Heart right ventricle (tissue), 16 donors: ENCODE measurements around the gene ABR. TPM values are rescaled to one million over a fixed set of nuclear protein-coding genes. Genes with fewer than 3 reads are reported as not detected.

Experiments
- ATAC-seq, 8 donors: fragments of 200-7000 bp; cut with Tn5 transposase; one replicate each; pipeline ENCODE4 v1.9.1; 2020; ENCODE audit warnings: mild to moderate bottlenecking in 8 of 8, moderate library complexity in 8 of 8, moderate number of reproducible peaks in 1 of 8
- DNase-seq, 2 donors: peaks; one replicate each; pipeline ENCODE4 v3.0.0-alpha.2; 2020
- H3K27ac ChIP-seq, 10 donors: fragments of 200-600 bp; sonication (generic) in 2 of 10; one replicate each; pipeline versions ENCODE4 v1.5.0 to v1.8.0; 2020 to 2022; ENCODE audit warnings: mild to moderate bottlenecking in 3 of 10
- H3K27me3 ChIP-seq, 7 donors: fragments of 200-600 bp; one replicate each; pipeline ENCODE4 v1.8.0; 2021 to 2022; ENCODE audit warnings: mild to moderate bottlenecking in 2 of 7
- H3K36me3 ChIP-seq, 9 donors: fragments of 200-600 bp; sonication (generic) in 1 of 9; one replicate each; pipeline versions ENCODE4 v1.5.0 to v1.8.0; 2020 to 2022; ENCODE audit warnings: mild to moderate bottlenecking in 2 of 9
- H3K4me1 ChIP-seq, 9 donors: fragments of 200-600 bp; sonication (generic) in 1 of 9; one replicate each; pipeline versions ENCODE4 v1.5.0 to v1.8.0; 2020 to 2022; ENCODE audit warnings: mild to moderate bottlenecking in 4 of 9
- H3K4me3 ChIP-seq, 10 donors: fragments of 200-600 bp; sonication (generic) in 2 of 10; one replicate each; pipeline versions ENCODE4 v1.5.0 to v1.8.0; 2020 to 2022; ENCODE audit warnings: mild to moderate bottlenecking in 7 of 10, moderate library complexity in 2 of 10
- H3K9me3 ChIP-seq, 11 donors: fragments of 200-600 bp in 10 of 11; sonication (generic) in 2 of 11; one replicate each; pipeline versions ENCODE4 v1.5.0 to v1.8.0; 2013 to 2022; ENCODE audit warnings: mild to moderate bottlenecking in 2 of 11, control low read depth in 1 of 11, moderate library complexity in 1 of 11
- CTCF ChIP-seq, 9 donors: fragments of 200-600 bp; sonication (generic) in 2 of 9; IDR thresholded peaks; one replicate each; pipeline versions ENCODE4 v1.5.0 to v1.8.0; 2021 to 2022; ENCODE audit warnings: antibody characterized with exemption in 9 of 9, mild to moderate bottlenecking in 5 of 9, moderate library complexity in 1 of 9
- WGBS, 2 donors: extraction: QIAGEN DNeasy Blood & Tissue Kit; methylation state at CpG; one replicate each; pipeline ENCODE4 v1.1.7; 2013; ENCODE audit warnings: inconsistent platforms in 1 of 2; 5-methylcytosine and 5-hydroxymethylcytosine counted together
- intact Hi-C, 10 donors: fragments of 100-400 bp; cut with DNase I; formaldehyde crosslinking; loops; one replicate each; pipeline versions ENCODE4 v1.11.1 to v1.14.2; 2022
- polyA plus RNA-seq, 2 donors: library from polyadenylated mRNA; stranded (reverse); fragments of 200-250 nt; gene quantifications; one replicate each; pipeline ENCODE4 v1.2.3, GENCODE V29; 2013
- total RNA-seq, 10 donors: library from RNA; stranded (reverse); fragmentation: NEBNext Ultra II Directional in 3 of 10; extraction: Animal tissue kit (Norgen Biotek cat#: 25700) in 3 of 10; gene quantifications; one replicate each; pipeline versions ENCODE4 v1.2.1 to v1.2.4, GENCODE V29; 2021 to 2023
- donor health status: Arrhythmogenic right ventricular cardiomyopathy.
- donor health status: ischemic (EF 13 %, LVEDD 7.1; RV severe dilation, severe dysfunction).
- donor health status: healthy with polysubstance abuse.
- donor health status: DM: no; HTN: yes; CAD: no.
- donor health status: DM: no; HTN: no; CAD: no.
- donor health status: ischemic (EF 25% LVEDD 6.9; RV normal size, moderate dysfunction).
- donor health status: ischemic (EF 25% LVEDD 5.7; RV mildly dilated, moderate dysfunction).
- donor health status: healthy.
- donor health status: DM: yes; HTN: yes; CAD: no.
- donor health status: Ischemic cardiomyopathy.
- donor health status: ischemic (EF 35%, LVEDD 5.7; RV mildly dilated, moderate dysfunction).
- donor health status: nonischemic (EF 11% LVEDD 7.7; RV severe dilation, severe dysfunction).
- donor health status: DM: yes; HTN: yes; CAD: no.
- donor health status: PGD.
- donor health status: ischemic (EF 29% LVEDD 5.4; RV normal size, mild dysfunction).
- donor health status: nonischemic (EF 23%, LVEDD 6.1; RV moderate dilation, normal function).

Gene ABR
- total and polyA plus RNA-seq, 12 donors = 49.1 to 173 (median 143) TPM

GRCh38 chr17:992933-993332 is 186.8 kb downstream of the ABR start:
- H3K4me3 ChIP-seq = no peak overlapping the region
- H3K9me3 ChIP-seq = peaks cover 0 to 16% (median 0%) of the 10 kb centered on the region in 11 donors
- WGBS, 2 donors = 46 to 51% methylated on average over 13 of the region's 13 CpGs
- intact Hi-C loops = no loop called here
- TF ChIP-seq CTCF (IDR thresholded peaks at IDR 0.05) = no peak
- no peaks in the 10 kb centered on the region for H3K36me3 ChIP-seq
- no peak for DNase-seq
- no peaks in the 10 kb centered on the region for H3K27me3 ChIP-seq
- no peak overlapping the region for H3K27ac ChIP-seq
- H3K4me1 ChIP-seq = peaks cover 4 to 14% (median 6%) of the 10 kb centered on the region in 9 donors
- ATAC-seq = no peak

GRCh38 chr17:988561-988960 is 191.2 kb downstream of the ABR start:
- WGBS, 2 donors = 90 to 93% methylated on average over 11 of the region's 11 CpGs
- no peak for TF ChIP-seq CTCF (IDR thresholded peaks at IDR 0.05)
- Histone ChIP-seq H3K9me3 (peaks cover 0 to 8% (median 0%) of the 10 kb centered on the region in 11 donors), H3K27ac (no peak overlapping the region), H3K36me3 (no peaks in the 10 kb centered on the region), H3K27me3 (no peaks in the 10 kb centered on the region), H3K4me3 (no peak overlapping the region), H3K4me1 (no peaks in the 10 kb centered on the region)
- ATAC-seq = no peak
- DNase-seq = no peak
- intact Hi-C loops = no loop called here

GRCh38 chr17:987931-988330 is 191.8 kb downstream of the ABR start:
- WGBS, 2 donors = 93 to 96% methylated on average over 15 of the region's 15 CpGs
- H3K27ac ChIP-seq = no peak overlapping the region
- no peak overlapping the region for H3K4me3 ChIP-seq
- ATAC-seq (no peak), DNase-seq (no peak)
- no peaks in the 10 kb centered on the region for H3K27me3 ChIP-seq
- intact Hi-C loops = no loop called here
- no peaks in the 10 kb centered on the region for H3K4me1 ChIP-seq
- H3K9me3 ChIP-seq = peaks cover 0 to 5% (median 0%) of the 10 kb centered on the region in 11 donors
- TF ChIP-seq CTCF (IDR thresholded peaks at IDR 0.05) = no peak
- no peaks in the 10 kb centered on the region for H3K36me3 ChIP-seq

- ATAC-seq (no peak), DNase-seq (no peak)
- WGBS, 2 donors = 87 to 89% methylated on average over 6 of the region's 6 CpGs
Measured at GRCh38 chr17:986322-986929, 193.4 kb downstream of the ABR start.

More at GRCh38 chr17:986322-986929, 193.4 kb downstream of the ABR start:
- no peaks in the 10 kb centered on the region for H3K4me1 ChIP-seq
- H3K27ac ChIP-seq = no peak overlapping the region
- H3K4me3 ChIP-seq = no peak overlapping the region
- no peaks in the 10 kb centered on the region for H3K9me3 ChIP-seq
- H3K27me3 ChIP-seq = no peaks in the 10 kb centered on the region
- intact Hi-C loops = no loop called here
- no peaks in the 10 kb centered on the region for H3K36me3 ChIP-seq
- no peak for TF ChIP-seq CTCF (IDR thresholded peaks at IDR 0.05)
